Activated CD4-positive, CD25-positive, alpha-beta regulatory T cell (primary cell): ENCODE results near the gene MIPOL1.
"Not testable (repeated sequence)": the region's sequence is repeated elsewhere in the genome, so short reads cannot be mapped to it uniquely, and the experiment has no call there.

Experiments used
- DNase-seq, 4 experiments: peaks; one replicate each; lab custom pipeline; 2025; lab: John Stamatoyannopoulos, UW

MIPOL1 gene

DNA sequence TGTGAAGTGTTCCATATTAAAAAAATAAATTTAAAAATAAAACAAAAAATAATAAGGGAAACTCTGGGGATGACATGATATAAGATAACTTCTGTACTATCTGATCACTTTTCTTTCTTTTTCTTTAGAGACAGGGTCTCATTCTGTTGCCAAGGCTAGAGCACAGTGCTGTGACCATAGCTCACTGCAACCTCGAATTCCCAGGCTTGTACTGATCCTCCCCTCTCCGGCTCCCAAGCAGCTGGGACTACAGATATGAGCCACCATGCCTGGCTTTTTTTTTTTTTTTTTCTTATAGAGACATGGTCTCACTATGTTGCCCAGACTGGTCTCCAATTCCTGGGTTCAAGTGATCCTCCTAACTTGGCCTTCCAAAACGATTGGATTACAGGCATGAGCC lies 10.4 kb upstream of the MIPOL1 start:
- no peak for DNase-seq

GRCh38 chr14:37187840-37188577 lies 9.7 kb upstream of the MIPOL1 start:
- DNase-seq, result not testable (repeated sequence)

DNA sequence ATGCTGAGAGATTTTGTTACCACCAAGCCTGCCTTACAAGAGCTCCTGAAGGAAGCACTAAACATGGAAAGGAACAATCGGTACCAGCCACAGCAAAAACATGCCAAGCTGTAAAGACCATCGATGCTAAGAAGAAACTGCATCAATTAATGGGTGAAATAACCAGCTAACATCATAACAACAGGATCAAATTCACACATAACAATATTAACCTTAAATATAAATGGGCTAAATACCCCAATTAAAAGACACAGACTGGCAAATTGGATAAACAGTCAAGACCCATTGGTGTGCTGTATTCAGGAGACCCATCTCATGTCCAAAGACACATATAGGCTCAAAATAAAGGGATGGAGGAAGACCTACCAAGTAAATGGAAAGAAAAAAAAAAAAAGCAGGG lies 8.0 kb upstream of the MIPOL1 start:
- not testable (repeated sequence) for DNase-seq

- no peak for DNase-seq
Observed at GRCh38 chr14:37194698-37195097, 3.0 kb upstream of the MIPOL1 start.

- no peak for DNase-seq
Observed at GRCh38 chr14:37195327-37195726, 2.4 kb upstream of the MIPOL1 start.

GRCh38 chr14:37196604-37197420 lies 925 bp upstream of the MIPOL1 start:
- no peak for DNase-seq

GRCh38 chr14:37198273-37198598 lies 499 bp downstream of the MIPOL1 start:
- no peak for DNase-seq

GRCh38 chr14:37198907-37199306 lies 1.2 kb downstream of the MIPOL1 start:
- no peak for DNase-seq

DNA sequence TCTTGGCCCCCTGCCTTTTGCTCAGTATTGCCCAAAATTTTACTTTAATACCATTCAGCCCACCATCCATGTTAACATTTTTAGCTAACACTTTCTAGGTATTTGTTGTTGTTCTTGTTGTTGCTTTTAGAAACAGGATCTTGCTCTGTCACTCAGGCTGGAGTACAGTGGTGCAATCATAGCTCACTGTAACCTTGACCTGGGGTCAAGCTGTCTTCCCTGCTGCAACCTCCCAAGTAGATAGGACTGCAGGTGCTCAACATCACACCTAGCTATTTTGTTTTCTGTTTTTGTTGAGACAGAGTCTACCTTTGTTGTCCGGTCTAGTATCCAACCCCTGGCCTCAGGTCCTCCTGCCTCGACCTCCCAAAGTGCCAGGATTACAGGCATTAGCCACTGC lies 4.0 kb downstream of the MIPOL1 start:
- no peak for DNase-seq

DNA sequence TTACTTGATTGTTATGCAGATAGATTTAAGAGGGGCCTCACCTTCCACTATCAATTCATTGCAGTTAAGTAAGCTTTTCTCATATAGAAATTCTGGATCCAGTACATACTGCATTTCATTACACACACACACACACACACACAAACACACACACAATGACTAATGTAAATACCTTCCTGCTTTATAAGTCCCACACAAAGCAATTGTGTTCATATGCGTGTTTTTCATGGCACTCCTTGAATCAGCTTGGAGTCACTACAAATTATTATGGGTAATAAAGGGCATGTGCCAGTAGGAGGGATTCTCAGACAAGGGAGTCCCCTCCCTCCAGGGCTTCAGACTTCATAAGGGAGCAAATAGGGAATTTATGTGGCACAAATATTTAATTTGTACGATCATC lies 4.5 kb downstream of the MIPOL1 start:
- DNase-seq, result no peak

DNA sequence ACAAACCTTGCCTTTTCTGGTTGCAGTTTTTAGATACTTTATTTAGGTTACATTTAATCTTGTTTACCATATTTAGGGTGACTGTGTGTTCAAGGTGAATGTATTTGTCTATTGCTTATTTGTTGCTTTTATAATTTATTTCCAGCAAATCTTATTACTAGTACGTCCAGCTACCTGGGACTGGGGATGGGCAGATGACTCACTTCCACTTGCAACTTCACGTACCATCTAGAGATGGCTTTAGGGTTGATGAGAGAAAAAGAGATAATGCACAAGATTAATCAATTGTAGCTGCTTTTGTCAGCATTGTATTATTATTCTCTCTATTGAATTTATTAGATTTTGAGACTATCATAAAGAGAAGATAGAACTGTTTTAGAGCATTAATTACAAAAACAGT lies 5.1 kb downstream of the MIPOL1 start:
- DNase-seq, result no peak

DNA sequence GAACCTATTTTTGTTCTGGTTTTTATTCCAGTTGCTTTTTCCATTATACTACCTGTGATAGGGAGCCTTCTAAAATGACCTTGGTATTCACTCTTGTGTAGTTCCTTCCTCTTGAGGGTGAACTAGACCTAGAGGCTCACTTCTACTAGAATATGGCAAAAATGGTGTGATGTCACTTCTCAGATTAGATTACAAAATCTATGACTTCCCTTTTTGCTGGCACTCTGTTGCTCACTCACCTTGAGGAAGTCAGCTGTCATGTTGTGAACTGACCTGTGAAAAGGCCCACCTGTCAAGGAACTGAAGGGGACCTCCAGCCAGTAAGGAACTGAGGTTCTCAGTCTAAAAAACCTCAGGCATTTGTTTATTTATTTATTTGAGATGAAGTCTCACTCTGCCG lies 5.7 kb downstream of the MIPOL1 start:
- no peak for DNase-seq

DNA sequence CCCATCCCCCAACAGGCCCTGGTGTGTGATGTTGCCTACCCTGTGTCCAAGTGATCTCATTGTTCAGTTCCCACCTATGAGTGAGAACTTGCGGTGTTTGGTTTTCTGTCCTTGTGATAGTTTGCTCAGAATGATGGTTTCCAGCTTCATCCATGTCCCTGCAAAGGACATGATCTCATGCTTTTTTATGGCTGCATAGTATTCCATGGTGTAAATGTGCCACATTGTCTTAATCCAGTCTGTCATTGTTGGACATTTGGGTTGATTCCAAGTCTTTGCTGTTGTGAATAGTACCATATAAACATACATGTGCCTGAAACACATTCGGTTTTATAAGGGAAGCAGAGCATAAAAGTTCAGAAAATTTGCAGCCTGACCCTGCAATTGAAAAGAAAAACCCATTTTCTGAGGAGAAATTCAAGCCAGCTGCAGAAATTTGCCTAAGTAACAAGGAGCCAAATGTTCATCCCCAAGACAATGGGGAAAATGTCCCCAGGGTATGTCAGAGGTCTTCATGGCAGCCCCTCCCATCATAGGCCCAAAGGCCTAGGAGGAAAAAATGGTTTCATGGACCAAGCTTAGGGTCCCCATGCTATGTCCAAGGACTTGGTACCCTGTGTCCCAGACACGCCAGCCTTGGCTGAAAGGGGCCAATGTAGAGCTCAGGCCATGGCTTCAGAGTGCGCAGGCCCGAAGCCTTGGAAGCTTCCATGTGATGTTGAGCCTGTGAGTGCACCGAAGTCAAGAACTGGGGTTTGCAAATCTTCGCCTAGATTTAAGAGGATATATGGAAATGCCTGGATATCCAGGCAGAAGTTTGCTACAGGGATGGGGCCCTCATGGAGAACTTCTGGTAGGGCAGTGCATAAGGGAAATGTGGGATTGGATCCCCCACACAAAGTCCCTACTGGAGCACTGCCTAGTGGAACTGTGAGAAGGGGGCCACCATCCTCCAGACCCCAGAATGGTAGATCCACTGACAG lies 8.2 kb downstream of the MIPOL1 start:
- DNase-seq, result not testable (repeated sequence)

- not testable (repeated sequence) for DNase-seq
Observed at GRCh38 chr14:37209617-37210016, 11.9 kb downstream of the MIPOL1 start.

- DNase-seq, result no peak
Observed at GRCh38 chr14:37210448-37210847, 12.7 kb downstream of the MIPOL1 start.

- no peak for DNase-seq
Observed at GRCh38 chr14:37213016-37213415, 15.3 kb downstream of the MIPOL1 start.

DNA sequence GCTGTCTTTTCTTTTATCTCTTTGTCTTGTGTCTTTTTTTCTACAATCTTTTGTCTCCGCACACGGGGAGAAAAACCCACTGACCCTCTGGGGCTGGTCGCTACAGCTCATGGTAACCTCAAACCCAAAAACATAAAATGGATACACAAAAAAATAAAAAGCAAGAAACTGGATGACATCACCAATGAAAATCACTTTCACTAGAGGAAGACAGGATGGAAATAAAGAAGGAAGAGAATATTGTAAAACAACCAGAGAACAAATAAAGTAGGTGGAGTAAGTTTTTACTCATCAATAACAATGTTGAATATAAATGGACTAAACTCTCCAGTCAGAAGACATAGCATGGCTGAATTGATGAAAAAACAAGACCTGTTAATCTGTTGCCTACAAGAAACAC lies 17.6 kb downstream of the MIPOL1 start:
- no peak for DNase-seq

- no peak for DNase-seq
Observed at GRCh38 chr14:37221073-37221472, 23.3 kb downstream of the MIPOL1 start.

GRCh38 chr14:37223947-37224474 lies 26.3 kb downstream of the MIPOL1 start:
- no peak for DNase-seq

GRCh38 chr14:37225668-37226067 lies 27.9 kb downstream of the MIPOL1 start:
- not testable (repeated sequence) for DNase-seq

DNA sequence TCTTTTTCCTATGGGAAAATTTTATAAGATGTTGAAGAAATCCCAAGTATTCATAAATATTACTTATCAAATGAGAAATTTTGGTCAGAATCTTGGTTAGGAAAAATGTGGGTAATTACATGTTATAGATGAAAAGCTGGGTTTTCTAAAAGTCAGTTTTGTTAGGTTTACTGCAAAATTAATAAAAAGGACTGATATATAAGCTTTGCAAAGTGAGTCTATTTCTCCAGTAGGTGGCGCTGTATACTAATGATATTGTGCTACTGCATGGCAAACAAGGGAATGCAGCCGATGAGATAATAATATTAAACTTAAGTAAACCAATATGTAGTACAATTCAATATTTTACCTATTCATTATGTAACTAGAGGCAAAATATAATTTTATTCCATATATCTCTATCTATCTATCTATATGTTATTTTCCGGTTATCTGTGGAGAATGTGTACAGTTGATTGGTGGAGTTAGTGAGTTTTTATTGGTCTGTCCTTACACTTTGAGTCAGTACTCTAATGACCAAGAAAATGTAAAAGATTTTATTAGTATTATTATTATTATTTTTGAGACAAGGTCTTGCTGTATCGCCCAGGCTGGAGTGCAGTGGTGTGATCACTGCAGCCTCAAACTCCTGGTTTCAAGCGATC lies 32.9 kb downstream of the MIPOL1 start:
- no peak for DNase-seq
